RWPE1 (cell line): ENCODE measurements around the gene ARHGEF28.

Source experiments
- CTCF ChIA-PET: fragments of 350-600 bp; sonication (Branson Sonifier 250); formaldehyde crosslinking; extraction: SDS; loops from one replicate; lab custom pipeline; 2021; lab: Yijun Ruan, JAX
- POLR2A ChIA-PET: fragments of 400-600 bp; formaldehyde crosslinking; extraction: SDS; loops from one replicate; lab custom pipeline; 2020; ENCODE audit warnings: antibody characterized with exemption; ENCODE audit not compliant: low non-redundant PET; lab: Yijun Ruan, JAX
- DNase-seq: peaks from one replicate; pipeline ENCODE4 v3.0.0; 2012; ENCODE audit warnings: low spot score
- H3K27ac ChIP-seq: fragments of 450-650 bp; 2 replicates; pipeline ENCODE4 v1.5.1; 2017
- CTCF ChIP-seq: fragments of 450-650 bp; conservative IDR thresholded peaks from 2 replicates; pipeline ENCODE4 v1.5.1; 2017; ENCODE audit warnings: low read depth, mild to moderate bottlenecking

ARHGEF28 gene

GRCh38 chr5:73895471-73895870 lies 269.5 kb downstream of the ARHGEF28 start:
- ChIA-PET POLR2A (no interaction called here), CTCF (no interaction called here)
- H3K27ac ChIP-seq: no peak overlapping the region
- TF ChIP-seq CTCF: no peak
- DNase-seq: no peak

- no peak for TF ChIP-seq CTCF
- H3K27ac ChIP-seq: no peak overlapping the region
- no peak for DNase-seq
- ChIA-PET POLR2A (no interaction called here), CTCF (no interaction called here)
These were observed 270.1 kb downstream of the ARHGEF28 start for GRCh38 chr5:73896097-73896496.

GRCh38 chr5:73896668-73897067 lies 270.7 kb downstream of the ARHGEF28 start:
- no peak overlapping the region for H3K27ac ChIP-seq
- CTCF ChIA-PET: no interaction called here
- TF ChIP-seq CTCF: no peak
- no peak for DNase-seq
- POLR2A ChIA-PET: no interaction called here

GRCh38 chr5:73897893-73898292 lies 271.9 kb downstream of the ARHGEF28 start:
- POLR2A ChIA-PET: no interaction called here
- no peak overlapping the region for H3K27ac ChIP-seq
- no peak for DNase-seq
- TF ChIP-seq CTCF: no peak
- CTCF ChIA-PET: interaction anchor here (0.7 kb wide), 1 partner anchor 437 kb away, joined by 3 read pairs; no protein-coding TSS in a partner anchor

GRCh38 chr5:73899055-73899454 lies 273.1 kb downstream of the ARHGEF28 start:
- ChIA-PET POLR2A (no interaction called here), CTCF (interaction anchor here (0.6 kb wide), 2 partner anchors 1118 to 1323 kb away, joined by 3 read pairs; no protein-coding TSS in a partner anchor)
- DNase-seq: no peak
- TF ChIP-seq CTCF: no peak
- H3K27ac ChIP-seq: no peak overlapping the region

- ChIA-PET POLR2A (no interaction called here), CTCF (no interaction called here)
- DNase-seq: no peak
- no peak overlapping the region for H3K27ac ChIP-seq
- TF ChIP-seq CTCF: no peak
These were observed 273.9 kb downstream of the ARHGEF28 start for GRCh38 chr5:73899916-73900315.
